ENCODE data around the gene LIPK.

Gene LIPK

GRCh38 chr10:88786032-88786770 is 80.2 kb downstream of the LIPK start:
- no peak for DNase-seq (ENCODE audit: low spot score)

GRCh38 chr10:88787463-88787862 is 81.4 kb downstream of the LIPK start:
- DNase-seq (ENCODE audit: low spot score), result no peak

- no peak for DNase-seq (ENCODE audit: low spot score)
Measured at GRCh38 chr10:88788924-88789323, 82.9 kb downstream of the LIPK start.

GRCh38 chr10:88791924-88792323 is 85.9 kb downstream of the LIPK start:
- DNase-seq (ENCODE audit: low spot score), result peak; percentile 5

- no peak for DNase-seq (ENCODE audit: low spot score)
Measured at GRCh38 chr10:88792661-88793060, 86.6 kb downstream of the LIPK start.

GRCh38 chr10:88793712-88794299 is 87.8 kb downstream of the LIPK start:
- peak; percentile 27 for DNase-seq (ENCODE audit: low spot score)

- DNase-seq (ENCODE audit: low spot score), result no peak
Measured at GRCh38 chr10:88794731-88795130, 88.7 kb downstream of the LIPK start.

- no peak for DNase-seq (ENCODE audit: low spot score)
Measured at GRCh38 chr10:88800152-88801125, 94.4 kb downstream of the LIPK start.
